Loucy (cell line): ENCODE data around the gene ATF6.
A peak's percentile ranks its signal among the peaks of the same experiment; 100 is the strongest.

ENCODE experiments used
- H2AFZ ChIP-seq: fragments of 200-600 bp; sonication (generic); 2 replicates; pipeline ENCODE4 v1.6.0; 2016; ENCODE audit warnings: antibody characterized with exemption, mild to moderate bottlenecking, low read length, moderate library complexity
- H3F3A ChIP-seq: fragments of 200-600 bp; 2 replicates; pipeline ENCODE4 v1.6.0; 2016; ENCODE audit warnings: antibody characterized with exemption, low read depth, mild to moderate bottlenecking
- H3K27me3 ChIP-seq: fragments of 200-600 bp; sonication (generic); 2 replicates; pipeline ENCODE4 v1.6.1; 2014; ENCODE audit warnings: low read length, mild to moderate bottlenecking; ENCODE audit not compliant: insufficient read depth, poor library complexity, severe bottlenecking
- H3K36me3 ChIP-seq: fragments of 200-600 bp; sonication (generic); 2 replicates; pipeline ENCODE4 v1.6.1; 2016; ENCODE audit warnings: low read length; ENCODE audit not compliant: insufficient read depth
- H3K4me1 ChIP-seq: fragments of 200-600 bp; sonication (generic); 2 replicates; pipeline ENCODE4 v1.5.1; 2014; ENCODE audit warnings: low read length, mild to moderate bottlenecking; ENCODE audit not compliant: insufficient read depth, poor library complexity, severe bottlenecking
- H3K4me2 ChIP-seq: fragments of 200-600 bp; sonication (generic); 2 replicates; pipeline ENCODE4 v1.6.0; 2014; ENCODE audit warnings: antibody characterized with exemption, low read length, low read depth, mild to moderate bottlenecking; ENCODE audit not compliant: poor library complexity, severe bottlenecking
- H3K4me3 ChIP-seq: fragments of 200-600 bp; sonication (generic); 2 replicates; pipeline ENCODE4 v1.5.1; 2014; ENCODE audit warnings: low read length, mild to moderate bottlenecking, mixed read lengths; ENCODE audit not compliant: poor library complexity, severe bottlenecking
- H3K79me2 ChIP-seq: fragments of 200-600 bp; sonication (generic); 2 replicates; pipeline ENCODE4 v1.6.1; 2014; ENCODE audit warnings: low read length; ENCODE audit not compliant: insufficient read depth
- H3K9ac ChIP-seq: fragments of 200-600 bp; sonication (generic); 2 replicates; pipeline ENCODE4 v1.6.0; 2014; ENCODE audit warnings: mild to moderate bottlenecking, low read depth, low read length, moderate library complexity; ENCODE audit not compliant: poor library complexity, severe bottlenecking
- H3K9me2 ChIP-seq: fragments of 200-600 bp; sonication (generic); replicated peaks from 2 replicates; pipeline ENCODE4 v1.6.1; 2016; ENCODE audit warnings: low read depth, low read length, mixed read lengths
- H3K9me3 ChIP-seq: fragments of 200-600 bp; sonication (generic); 2 replicates; pipeline ENCODE4 v1.6.1; 2014; ENCODE audit warnings: mild to moderate bottlenecking, antibody characterized with exemption, low read length, low read depth; ENCODE audit not compliant: insufficient read depth
- H4K20me1 ChIP-seq: fragments of 200-600 bp; sonication (generic); 2 replicates; pipeline ENCODE4 v1.6.0; 2014; ENCODE audit warnings: antibody characterized with exemption, low read length, mild to moderate bottlenecking; ENCODE audit not compliant: insufficient read depth, poor library complexity, severe bottlenecking
- CTCF ChIP-seq: fragments of 200-600 bp; sonication (generic); conservative IDR thresholded peaks from 2 replicates; pipeline ENCODE4 v1.5.1; 2014; ENCODE audit warnings: mild to moderate bottlenecking, antibody characterized with exemption, low read length
- EZH2phosphoT487 ChIP-seq: fragments of 200-600 bp; IDR thresholded peaks from 2 replicates; pipeline ENCODE4 v1.6.1; 2018; ENCODE audit warnings: antibody characterized with exemption, mild to moderate bottlenecking, moderate library complexity, borderline replicate concordance

The ATF6 gene

GRCh38 chr1:161766102-161766981, at the start of gene ATF6:
ATF6 (plus strand) TSS chr1:161766320; CDS start chr1:161766361, 41 bp downstream.
- peak within 1 kb of the TSS; percentile 93 for H2AFZ ChIP-seq
- peak within 1 kb of the TSS; percentile 91 for H3K4me2 ChIP-seq
- peak within 1 kb of the TSS; percentile 96 for H3K4me3 ChIP-seq
- H3K36me3 ChIP-seq = no peaks in the 10 kb centered on the region
- H3K9ac ChIP-seq = peak within 1 kb of the TSS; percentile 95
- peaks cover 5% of the 10 kb centered on the region for H4K20me1 ChIP-seq
- TF ChIP-seq EZH2phosphoT487 (no peak), CTCF (no peak)
- H3K9me2 ChIP-seq = no peaks in the 10 kb centered on the region
- no peaks in the 10 kb centered on the region for H3K9me3 ChIP-seq
- peaks cover 63% of the 10 kb centered on the region for H3K79me2 ChIP-seq
- H3K27me3 ChIP-seq = peaks cover 4% of the 10 kb centered on the region
- peaks cover 8% of the 10 kb centered on the region; the same call in 1 of the 2 replicates for H3F3A ChIP-seq
- H3K4me1 ChIP-seq = peaks cover 44% of the 10 kb centered on the region

GRCh38 chr1:161718559-161719324, 47.4 kb upstream of the ATF6 start:
- no peaks in the 10 kb centered on the region for H3F3A ChIP-seq
- TF ChIP-seq CTCF (no peak), EZH2phosphoT487 (no peak)
- H3K27me3 ChIP-seq = no peaks in the 10 kb centered on the region
- no peak overlapping the region for H2AFZ ChIP-seq
- no peak overlapping the region for H3K4me2 ChIP-seq
- H3K4me3 ChIP-seq = no peak overlapping the region
- H3K4me1 ChIP-seq = peaks cover 3% of the 10 kb centered on the region
- H4K20me1 ChIP-seq = no peaks in the 10 kb centered on the region
- no peaks in the 10 kb centered on the region for H3K36me3 ChIP-seq
- no peaks in the 10 kb centered on the region for H3K9me3 ChIP-seq
- no peak overlapping the region for H3K9ac ChIP-seq
- H3K79me2 ChIP-seq = no peaks in the 10 kb centered on the region
- H3K9me2 ChIP-seq = no peaks in the 10 kb centered on the region

DNA sequence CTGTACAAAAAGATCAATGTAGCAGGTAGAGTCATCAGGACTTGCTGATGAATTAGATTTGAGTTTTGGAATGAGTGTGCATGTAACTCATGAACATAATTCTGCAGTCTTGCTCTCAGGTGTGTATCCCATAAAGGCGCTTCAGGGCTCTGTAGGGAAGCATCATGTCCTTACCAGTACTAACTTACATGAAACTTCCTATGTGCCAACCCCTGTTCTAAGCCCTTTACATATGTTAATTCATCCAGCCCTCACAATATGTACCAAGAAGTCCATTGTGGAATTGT, 46.9 kb upstream of the ATF6 start:
- no peaks in the 10 kb centered on the region for H3K27me3 ChIP-seq
- peaks cover 3% of the 10 kb centered on the region for H3K4me1 ChIP-seq
- no peaks in the 10 kb centered on the region for H3K36me3 ChIP-seq
- H3K79me2 ChIP-seq = no peaks in the 10 kb centered on the region
- H2AFZ ChIP-seq = no peak overlapping the region
- H3K4me2 ChIP-seq = no peak overlapping the region
- H3K9me2 ChIP-seq = no peaks in the 10 kb centered on the region
- H3F3A ChIP-seq = no peaks in the 10 kb centered on the region
- TF ChIP-seq CTCF (no peak), EZH2phosphoT487 (no peak)
- no peak overlapping the region for H3K4me3 ChIP-seq
- no peak overlapping the region for H3K9ac ChIP-seq
- H4K20me1 ChIP-seq = no peaks in the 10 kb centered on the region
- H3K9me3 ChIP-seq = no peaks in the 10 kb centered on the region
